ENCODE results near the gene DBN1. TPM values are rescaled to one million over a fixed set of nuclear protein-coding genes. Genes with fewer than 3 reads are reported as not detected.

The DBN1 gene
- total and polyA plus RNA-seq, 9 of the 15 experiments (the other 6 are each of a cell fraction or from before 2014, with no cell fraction given), result 0.25 to 87.2 (median 27.9) TPM

GRCh38 chr5:177478711-177479646 is 5.5 kb upstream of the DBN1 start:
- ATAC-seq (peak; percentile 31), FAIRE-seq (peak; percentile 23), DNase-seq (ENCODE audit: extremely low read depth in 1 of 4, low spot score in 3 of 4) (no peak)
- no peaks in the 10 kb centered on the region for H3K9me1 ChIP-seq (ENCODE audit: control insufficient read depth, insufficient read depth, low read length)
- no TSS peak for BruUV-seq (replicated peaks)
- peak overlapping the region in 1 of 2 experiments; percentile 78; a peak in 2 of 4 replicates for H3K9ac ChIP-seq (ENCODE audit: insufficient read depth in 1 of 2, low read depth in 2 of 2, low read length in 2 of 2)
- H3K27ac ChIP-seq (ENCODE audit: extremely low read depth, low read depth, low read length), result peak overlapping the region; percentile 62; the same call in 2 of the 3 replicates
- no peak overlapping the region for H3K4me2 ChIP-seq (ENCODE audit: insufficient read depth, low read length)
- peaks cover 19% of the 10 kb centered on the region; the same call in 2 of the 3 replicates for H3K36me3 ChIP-seq (ENCODE audit: control insufficient read depth, insufficient read depth, low read length)
- no peak overlapping the region for H3K4me3 ChIP-seq
- H3K79me2 ChIP-seq (ENCODE audit: control insufficient read depth, insufficient read depth, low read length), result no peaks in the 10 kb centered on the region
- POLR2A ChIA-PET, result interaction anchor here (0.6 to 5.4 kb wide), 12 partner anchors 8 to 405 kb away, joined by 3 to 30 read pairs (median 4); partner anchors contain the start of gene DDX41
- H3K9me3 ChIP-seq (replicated peaks; ENCODE audit: control insufficient read depth, insufficient read depth, low read depth, low read length), result no peaks in the 10 kb centered on the region
- H3K27me3 ChIP-seq (ENCODE audit: control insufficient read depth in 2 of 2, insufficient read depth in 2 of 2, low read length in 2 of 2), result no peaks in the 10 kb centered on the region
- no peak overlapping the region for H2AFZ ChIP-seq (ENCODE audit: low read depth, low read length)
- H4K20me1 ChIP-seq (replicated peaks; ENCODE audit: control insufficient read depth, insufficient read depth, low read length), result no peaks in the 10 kb centered on the region
- WGBS (ENCODE audit: insufficient coverage, low coverage, missing lambda C conversion rate), result 48% methylated on average over 17 of the region's 18 CpGs
- intact Hi-C loops (cut with micrococcal nuclease), result no loop called here
- H3K4me1 ChIP-seq (replicated peaks in 1 of 2; ENCODE audit: control insufficient read depth in 2 of 2, insufficient read depth in 2 of 2, low read length in 2 of 2), result peaks cover 33 to 46% of the 10 kb centered on the region in 2 experiments
- in situ Hi-C loops (cut with MboI), result no loop called here
- CTCF ChIA-PET (ENCODE audit: low intra/inter-chr PET ratio), result no interaction called here
- no peak for TF ChIP-seq TRIM28 (IDR thresholded peaks at IDR 0.05)
- no peak for TF ChIP-seq ZBTB49 (CRISPR knock-in tag; IDR thresholded peaks at IDR 0.05; ENCODE audit: borderline replicate concordance)
- TF ChIP-seq STAT5B (CRISPR knock-in tag; IDR thresholded peaks at IDR 0.05), result no peak
- TF ChIP-seq MAFK (IDR thresholded peaks at IDR 0.05; ENCODE audit: low read length), result no peak
- no peak for TF ChIP-seq AFF4 (CRISPR knock-in tag; IDR thresholded peaks at IDR 0.05)
- no peak for TF ChIP-seq CBFA2T2 (conservative IDR thresholded peaks at IDR 0.05)
- TF ChIP-seq SPI1 (IDR thresholded peaks at IDR 0.05; ENCODE audit: borderline replicate concordance, low read depth, low read length), result peak; percentile 30; the same call in 1 of the 2 replicates
- TF ChIP-seq LCOR (CRISPR knock-in tag; IDR thresholded peaks at IDR 0.05), result no peak
- TF ChIP-seq NR2C1 (IDR thresholded peaks at IDR 0.05), result peak; percentile 58; the same call in 1 of the 2 replicates
- 0 out of 2 replicates have a peak, but pooled peaks have one; percentile 26 for TF ChIP-seq NR2C1 (tag; IDR thresholded peaks at IDR 0.05)
- TF ChIP-seq PHF20 (IDR thresholded peaks at IDR 0.05; ENCODE audit: partially characterized antibody), result no peak
- no peak for TF ChIP-seq TCFL5 (CRISPR knock-in tag; conservative IDR thresholded peaks at IDR 0.05)
- TF ChIP-seq EZH2 (IDR thresholded peaks at IDR 0.05; ENCODE audit: borderline replicate concordance, low read depth, low read length), result no peak
- TF ChIP-seq RFX7 (CRISPR knock-in tag; IDR thresholded peaks at IDR 0.05), result no peak
- no peak for TF ChIP-seq EGR1 (conservative IDR thresholded peaks at IDR 0.05)
- TF ChIP-seq ZNF282 (CRISPR knock-in tag; IDR thresholded peaks at IDR 0.05), result no peak
- no peak for TF ChIP-seq HOXB6 (CRISPR knock-in tag; IDR thresholded peaks at IDR 0.05; ENCODE audit: borderline replicate concordance)

All from K562 (cell line).